ENCODE data around the gene SEMA3C. TPM values are rescaled to one million over a fixed set of nuclear protein-coding genes. Genes with fewer than 3 reads are reported as not detected.

Gene SEMA3C
- total and polyA plus RNA-seq, 2 donors: 2.8 to 5.6 TPM

DNA sequence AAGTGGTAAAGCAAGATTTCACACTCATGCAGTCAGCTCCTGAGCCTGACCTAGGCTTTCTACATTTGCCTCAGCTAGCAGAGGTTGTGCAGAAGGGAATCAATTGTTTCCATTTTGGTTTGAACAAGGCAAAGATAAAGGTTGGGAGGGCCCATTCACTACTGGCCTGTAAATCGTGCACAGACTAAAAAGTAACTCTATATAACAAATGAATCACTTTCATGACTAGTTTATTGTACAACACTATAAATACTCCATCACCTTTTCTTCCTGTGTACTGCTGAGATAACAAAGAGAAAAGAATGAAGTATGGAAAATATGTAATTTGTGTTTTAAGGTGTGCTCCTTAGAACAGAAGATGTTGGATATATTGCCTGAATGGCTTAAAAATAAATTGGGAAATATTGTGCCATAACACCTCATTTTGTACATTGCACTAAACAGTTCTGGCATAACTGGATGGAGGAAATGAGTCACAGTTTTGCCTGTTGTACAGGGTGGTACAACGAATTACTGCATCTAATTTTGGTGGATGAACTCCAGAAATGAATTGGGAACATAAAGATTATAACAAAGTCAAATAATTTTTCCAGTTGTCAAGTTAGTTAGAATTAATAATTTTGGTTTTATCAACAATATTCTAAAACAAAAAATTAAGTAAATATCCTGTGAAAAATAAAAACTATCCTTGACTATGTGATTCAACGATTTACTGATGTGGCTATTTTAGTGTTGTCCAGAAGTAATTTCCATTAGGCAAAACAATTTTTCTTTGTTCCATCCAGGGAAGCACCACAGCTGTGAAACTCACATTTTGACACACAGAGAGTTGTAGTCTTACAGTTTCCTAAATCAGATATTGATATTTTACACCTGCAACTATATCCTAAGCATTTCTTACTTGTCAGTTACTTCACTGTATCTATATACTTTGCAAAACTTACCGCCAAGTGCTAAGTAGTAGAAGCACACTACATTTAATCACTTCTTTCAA is 18.0 kb downstream of the SEMA3C start:
- H3K36me3 ChIP-seq (ENCODE audit: control insufficient read depth in 2 of 2, insufficient read depth in 2 of 2, low read length in 1 of 2): no peaks in the 10 kb centered on the region
- H3K4me1 ChIP-seq (ENCODE audit: control insufficient read depth in 2 of 2, insufficient read depth in 2 of 2, low read length in 2 of 2): no peaks in the 10 kb centered on the region
- WGBS: 92% methylated on average over 4 of the region's 4 CpGs
- no peaks in the 10 kb centered on the region for H3K27me3 ChIP-seq (ENCODE audit: control insufficient read depth in 2 of 2, insufficient read depth in 1 of 2, low read length in 1 of 2)
- H3K4me3 ChIP-seq (ENCODE audit: low read length in 2 of 2): no peak overlapping the region
- DNase-seq (ENCODE audit: low read depth in 6 of 9, low spot score in 9 of 9): no peak
- H3K9me3 ChIP-seq (ENCODE audit: control insufficient read depth in 2 of 2, insufficient read depth in 1 of 2, low read length in 1 of 2): no peaks in the 10 kb centered on the region
- H3K27ac ChIP-seq (ENCODE audit: low read depth in 1 of 2, low read length in 1 of 2): no peak overlapping the region

- Histone ChIP-seq H3K4me3 (ENCODE audit: low read length in 2 of 2) (no peak overlapping the region), H3K27me3 (ENCODE audit: control insufficient read depth in 2 of 2, insufficient read depth in 1 of 2, low read length in 1 of 2) (no peaks in the 10 kb centered on the region), H3K36me3 (ENCODE audit: control insufficient read depth in 2 of 2, insufficient read depth in 2 of 2, low read length in 1 of 2) (no peaks in the 10 kb centered on the region), H3K27ac (ENCODE audit: low read depth in 1 of 2, low read length in 1 of 2) (no peak overlapping the region), H3K9me3 (ENCODE audit: control insufficient read depth in 2 of 2, insufficient read depth in 1 of 2, low read length in 1 of 2) (no peaks in the 10 kb centered on the region), H3K4me1 (ENCODE audit: control insufficient read depth in 2 of 2, insufficient read depth in 2 of 2, low read length in 2 of 2) (no peaks in the 10 kb centered on the region)
- no peak for DNase-seq (ENCODE audit: low read depth in 6 of 9, low spot score in 9 of 9)
- WGBS: 95% methylated on average over 7 of the region's 7 CpGs
Measured at GRCh38 chr7:80896906-80897598, 21.8 kb downstream of the SEMA3C start.

DNA sequence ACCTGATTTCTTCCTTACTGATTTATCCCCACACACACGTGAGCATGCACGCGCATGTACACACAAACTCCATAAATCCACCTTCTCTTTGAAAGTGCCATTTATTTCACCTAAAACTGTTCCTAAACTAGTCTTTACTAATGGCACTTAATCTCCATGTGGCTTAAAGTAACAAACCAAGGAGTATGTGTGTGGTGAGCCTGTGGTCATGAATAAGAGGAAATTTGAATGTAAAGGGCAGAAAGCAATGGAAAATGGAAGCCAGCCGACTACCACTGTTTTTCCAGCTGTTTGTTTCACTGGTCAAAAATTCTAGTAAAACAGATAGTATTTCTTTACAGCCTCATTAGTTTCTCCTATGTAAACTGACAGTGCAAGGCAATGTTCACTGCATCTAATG is 23.8 kb downstream of the SEMA3C start:
- Histone ChIP-seq H3K4me1 (ENCODE audit: control insufficient read depth in 2 of 2, insufficient read depth in 2 of 2, low read length in 2 of 2) (no peaks in the 10 kb centered on the region), H3K36me3 (ENCODE audit: control insufficient read depth in 2 of 2, insufficient read depth in 2 of 2, low read length in 1 of 2) (no peaks in the 10 kb centered on the region), H3K27me3 (ENCODE audit: control insufficient read depth in 2 of 2, insufficient read depth in 1 of 2, low read length in 1 of 2) (no peaks in the 10 kb centered on the region), H3K4me3 (ENCODE audit: low read length in 2 of 2) (no peak overlapping the region), H3K27ac (ENCODE audit: low read depth in 1 of 2, low read length in 1 of 2) (no peak overlapping the region), H3K9me3 (ENCODE audit: control insufficient read depth in 2 of 2, insufficient read depth in 1 of 2, low read length in 1 of 2) (no peaks in the 10 kb centered on the region)
- DNase-seq (ENCODE audit: low read depth in 6 of 9, low spot score in 9 of 9): no peak
- 85% methylated on average over 4 of the region's 4 CpGs for WGBS

DNA sequence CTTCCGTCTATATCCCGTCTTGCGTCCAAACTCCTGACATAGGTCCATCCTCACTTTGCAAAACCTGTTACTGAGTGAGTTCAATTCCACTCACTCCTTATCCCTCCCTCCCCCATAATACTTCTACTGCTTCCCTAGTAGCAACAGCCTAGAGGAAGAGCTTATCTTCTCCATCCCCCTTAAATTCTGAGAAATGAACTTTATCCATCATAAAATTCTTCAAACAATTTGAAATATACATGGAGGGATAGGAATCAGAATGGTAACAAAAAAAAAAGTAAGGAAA is 27.6 kb downstream of the SEMA3C start:
- 98% methylated on average over 3 of the region's 3 CpGs for WGBS
- H3K9me3 ChIP-seq (ENCODE audit: control insufficient read depth in 2 of 2, insufficient read depth in 1 of 2, low read length in 1 of 2): no peaks in the 10 kb centered on the region
- H3K27ac ChIP-seq (ENCODE audit: low read depth in 1 of 2, low read length in 1 of 2): no peak overlapping the region
- no peak for DNase-seq (ENCODE audit: low read depth in 6 of 9, low spot score in 9 of 9)
- H3K36me3 ChIP-seq (ENCODE audit: control insufficient read depth in 2 of 2, insufficient read depth in 2 of 2, low read length in 1 of 2): no peaks in the 10 kb centered on the region
- no peaks in the 10 kb centered on the region for H3K27me3 ChIP-seq (ENCODE audit: control insufficient read depth in 2 of 2, insufficient read depth in 1 of 2, low read length in 1 of 2)
- H3K4me1 ChIP-seq (ENCODE audit: control insufficient read depth in 2 of 2, insufficient read depth in 2 of 2, low read length in 2 of 2): no peaks in the 10 kb centered on the region
- no peak overlapping the region for H3K4me3 ChIP-seq (ENCODE audit: low read length in 2 of 2)

DNA sequence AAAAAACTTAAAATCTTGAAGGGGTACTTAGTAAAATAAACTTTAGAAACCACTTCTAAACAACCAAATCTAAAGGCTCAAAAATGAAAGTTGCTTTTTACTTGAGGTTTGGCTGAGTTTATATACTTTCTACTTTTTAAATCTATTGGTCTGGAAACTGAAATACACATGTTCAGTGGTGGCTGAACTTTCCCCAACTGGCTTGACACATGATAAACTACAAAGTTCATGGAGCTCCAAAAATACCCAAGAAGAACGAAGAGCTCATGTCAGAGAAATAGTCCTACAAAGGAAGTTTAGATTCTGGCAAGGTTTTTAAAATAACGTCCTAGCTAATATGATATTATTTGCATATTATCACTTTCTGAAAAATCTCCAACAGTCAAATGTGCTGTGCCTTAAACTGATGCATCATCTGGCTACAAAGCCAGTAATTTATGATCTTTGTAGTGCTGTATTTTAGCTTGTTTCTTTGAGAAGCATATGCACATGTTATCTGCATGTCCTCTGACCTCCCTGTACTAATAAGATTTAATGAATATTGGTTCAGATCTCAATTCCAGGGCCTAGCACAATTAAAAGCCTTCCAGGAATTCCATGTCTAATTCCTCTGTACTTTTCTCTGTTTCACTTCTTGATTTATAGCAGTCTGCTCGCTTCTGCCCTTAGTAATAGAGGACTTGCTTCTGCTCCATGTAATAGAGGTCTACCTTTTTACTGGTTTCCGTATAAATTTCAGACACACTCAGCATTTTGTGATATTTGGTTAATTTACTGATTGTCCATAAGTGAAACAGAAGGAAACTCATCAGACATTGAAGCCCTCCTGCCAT is 28.2 kb downstream of the SEMA3C start:
- 72% methylated on average over 4 of the region's 4 CpGs for WGBS
- Histone ChIP-seq H3K4me1 (ENCODE audit: control insufficient read depth in 2 of 2, insufficient read depth in 2 of 2, low read length in 2 of 2) (no peaks in the 10 kb centered on the region), H3K27me3 (ENCODE audit: control insufficient read depth in 2 of 2, insufficient read depth in 1 of 2, low read length in 1 of 2) (no peaks in the 10 kb centered on the region), H3K36me3 (ENCODE audit: control insufficient read depth in 2 of 2, insufficient read depth in 2 of 2, low read length in 1 of 2) (no peaks in the 10 kb centered on the region), H3K4me3 (ENCODE audit: low read length in 2 of 2) (no peak overlapping the region), H3K9me3 (ENCODE audit: control insufficient read depth in 2 of 2, insufficient read depth in 1 of 2, low read length in 1 of 2) (no peaks in the 10 kb centered on the region), H3K27ac (ENCODE audit: low read depth in 1 of 2, low read length in 1 of 2) (no peak overlapping the region)
- DNase-seq (ENCODE audit: low read depth in 6 of 9, low spot score in 9 of 9): no peak

- H3K4me3 ChIP-seq (ENCODE audit: low read length in 2 of 2): no peak overlapping the region
- no peak overlapping the region for H3K27ac ChIP-seq (ENCODE audit: low read depth in 1 of 2, low read length in 1 of 2)
- WGBS: 98% methylated on average over 1 of the region's 1 CpG
- DNase-seq (ENCODE audit: low read depth in 6 of 9, low spot score in 9 of 9): no peak
- no peaks in the 10 kb centered on the region for H3K27me3 ChIP-seq (ENCODE audit: control insufficient read depth in 2 of 2, insufficient read depth in 1 of 2, low read length in 1 of 2)
- no peaks in the 10 kb centered on the region for H3K36me3 ChIP-seq (ENCODE audit: control insufficient read depth in 2 of 2, insufficient read depth in 2 of 2, low read length in 1 of 2)
- H3K4me1 ChIP-seq (ENCODE audit: control insufficient read depth in 2 of 2, insufficient read depth in 2 of 2, low read length in 2 of 2): no peaks in the 10 kb centered on the region
- no peaks in the 10 kb centered on the region for H3K9me3 ChIP-seq (ENCODE audit: control insufficient read depth in 2 of 2, insufficient read depth in 1 of 2, low read length in 1 of 2)
Measured at GRCh38 chr7:80889525-80889924, 29.3 kb downstream of the SEMA3C start.

- no peaks in the 10 kb centered on the region for H3K9me3 ChIP-seq (ENCODE audit: control insufficient read depth in 2 of 2, insufficient read depth in 1 of 2, low read length in 1 of 2)
- WGBS: 96% methylated on average over 2 of the region's 2 CpGs
- no peak overlapping the region for H3K4me3 ChIP-seq (ENCODE audit: low read length in 2 of 2)
- no peaks in the 10 kb centered on the region for H3K27me3 ChIP-seq (ENCODE audit: control insufficient read depth in 2 of 2, insufficient read depth in 1 of 2, low read length in 1 of 2)
- DNase-seq (ENCODE audit: low read depth in 6 of 9, low spot score in 9 of 9): no peak
- H3K36me3 ChIP-seq (ENCODE audit: control insufficient read depth in 2 of 2, insufficient read depth in 2 of 2, low read length in 1 of 2): no peaks in the 10 kb centered on the region
- no peaks in the 10 kb centered on the region for H3K4me1 ChIP-seq (ENCODE audit: control insufficient read depth in 2 of 2, insufficient read depth in 2 of 2, low read length in 2 of 2)
- no peak overlapping the region for H3K27ac ChIP-seq (ENCODE audit: low read depth in 1 of 2, low read length in 1 of 2)
Measured at GRCh38 chr7:80885757-80886156, 33.1 kb downstream of the SEMA3C start.

GRCh38 chr7:80884511-80885195 is 34.2 kb downstream of the SEMA3C start:
- 95% methylated on average over 6 of the region's 6 CpGs for WGBS
- Histone ChIP-seq H3K36me3 (ENCODE audit: control insufficient read depth in 2 of 2, insufficient read depth in 2 of 2, low read length in 1 of 2) (no peaks in the 10 kb centered on the region), H3K9me3 (ENCODE audit: control insufficient read depth in 2 of 2, insufficient read depth in 1 of 2, low read length in 1 of 2) (no peaks in the 10 kb centered on the region), H3K27me3 (ENCODE audit: control insufficient read depth in 2 of 2, insufficient read depth in 1 of 2, low read length in 1 of 2) (no peaks in the 10 kb centered on the region), H3K4me3 (ENCODE audit: low read length in 2 of 2) (no peak overlapping the region), H3K4me1 (ENCODE audit: control insufficient read depth in 2 of 2, insufficient read depth in 2 of 2, low read length in 2 of 2) (no peaks in the 10 kb centered on the region), H3K27ac (ENCODE audit: low read depth in 1 of 2, low read length in 1 of 2) (no peak overlapping the region)
- DNase-seq (ENCODE audit: low read depth in 6 of 9, low spot score in 9 of 9): no peak
